GM12878 (cell line): ENCODE data around the gene CPA2.

Source experiments
- RAD21 ChIP-seq: IDR thresholded peaks from 2 replicates; pipeline ENCODE4 v1.6.1; 2011; ENCODE audit warnings: mild to moderate bottlenecking, low read depth, low read length, moderate library complexity; ENCODE audit not compliant: insufficient read depth
- RB1 ChIP-seq: fragments of 450-650 bp; formaldehyde crosslinking; IDR thresholded peaks from 2 replicates; pipeline ENCODE4 v1.6.1; 2017; ENCODE audit warnings: mild to moderate bottlenecking, borderline replicate concordance
- SIN3A ChIP-seq: IDR thresholded peaks from 2 replicates; pipeline ENCODE4 v1.6.1; 2012; ENCODE audit warnings: low read depth, low read length, improper control_type of control experiment
- SREBF1 ChIP-seq: IDR thresholded peaks from 2 replicates; pipeline ENCODE4 v1.6.1; 2012; ENCODE audit warnings: mild to moderate bottlenecking, low read length
- ZNF217 ChIP-seq: fragments of 450-650 bp; IDR thresholded peaks from 2 replicates; pipeline ENCODE4 v1.6.1; 2017; ENCODE audit warnings: antibody characterized with exemption, mild to moderate bottlenecking
- ZNF274 ChIP-seq: IDR thresholded peaks from one replicate; pipeline ENCODE4 v1.8.0; 2011; ENCODE audit not compliant: insufficient read length, insufficient read depth
- TF ChIP-seq, protein P1 (sequence below), 3 experiments: IDR thresholded peaks in 2 of 3; conservative IDR thresholded peaks in 1 of 3; 2 replicates each; pipeline ENCODE4 v1.5.1; 2011; ENCODE audit warnings: low read depth in 3 of 3, low read length in 3 of 3, mild to moderate bottlenecking in 3 of 3, control low read depth in 2 of 3, moderate library complexity in 2 of 3, inconsistent platforms in 1 of 3, mixed read lengths in 1 of 3; ENCODE audit not compliant: control insufficient read depth in 2 of 3, insufficient read depth in 1 of 3; ENCODE audit errors: extremely low read depth in 1 of 3
- TF ChIP-seq, protein P2 (sequence below): IDR thresholded peaks from 2 replicates; pipeline ENCODE4 v1.6.1; 2011; ENCODE audit warnings: low read depth, low read length, improper control_type of control experiment, borderline replicate concordance

DNA sequence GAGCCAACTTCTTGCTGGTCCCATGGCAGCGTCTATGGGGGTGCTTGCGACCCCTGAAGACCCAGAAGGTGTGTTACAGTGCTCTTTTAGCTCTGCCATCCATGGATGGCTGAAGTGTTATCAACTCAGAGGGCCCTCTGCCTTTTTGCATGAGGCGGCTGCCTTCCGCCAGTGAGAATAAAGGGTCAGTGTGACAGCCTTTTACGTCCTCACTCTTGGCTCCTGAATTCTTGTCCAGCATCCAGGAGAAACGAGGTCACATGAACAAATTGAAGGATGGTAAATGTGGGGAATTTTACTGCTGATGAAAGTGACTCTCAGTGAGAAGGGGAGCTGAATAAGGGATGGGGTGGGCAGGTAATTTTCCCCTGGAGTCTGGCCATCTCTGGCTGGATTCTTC is 34.9 kb upstream of the CPA2 start:
- TF ChIP-seq, protein P1, sequence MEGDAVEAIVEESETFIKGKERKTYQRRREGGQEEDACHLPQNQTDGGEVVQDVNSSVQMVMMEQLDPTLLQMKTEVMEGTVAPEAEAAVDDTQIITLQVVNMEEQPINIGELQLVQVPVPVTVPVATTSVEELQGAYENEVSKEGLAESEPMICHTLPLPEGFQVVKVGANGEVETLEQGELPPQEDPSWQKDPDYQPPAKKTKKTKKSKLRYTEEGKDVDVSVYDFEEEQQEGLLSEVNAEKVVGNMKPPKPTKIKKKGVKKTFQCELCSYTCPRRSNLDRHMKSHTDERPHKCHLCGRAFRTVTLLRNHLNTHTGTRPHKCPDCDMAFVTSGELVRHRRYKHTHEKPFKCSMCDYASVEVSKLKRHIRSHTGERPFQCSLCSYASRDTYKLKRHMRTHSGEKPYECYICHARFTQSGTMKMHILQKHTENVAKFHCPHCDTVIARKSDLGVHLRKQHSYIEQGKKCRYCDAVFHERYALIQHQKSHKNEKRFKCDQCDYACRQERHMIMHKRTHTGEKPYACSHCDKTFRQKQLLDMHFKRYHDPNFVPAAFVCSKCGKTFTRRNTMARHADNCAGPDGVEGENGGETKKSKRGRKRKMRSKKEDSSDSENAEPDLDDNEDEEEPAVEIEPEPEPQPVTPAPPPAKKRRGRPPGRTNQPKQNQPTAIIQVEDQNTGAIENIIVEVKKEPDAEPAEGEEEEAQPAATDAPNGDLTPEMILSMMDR (IDR thresholded peaks at IDR 0.05 in 2 of 3, conservative IDR thresholded peaks at IDR 0.05 in 1 of 3; ENCODE audit: control insufficient read depth in 2 of 3, extremely low read depth in 1 of 3, insufficient read depth in 1 of 3, low read depth in 3 of 3, low read length in 3 of 3), result no peak
- TF ChIP-seq ZNF217 (no peak), RAD21 (no peak), RB1 (no peak), ZNF274 (no peak), SIN3A (no peak), SREBF1 (no peak)
- TF ChIP-seq, protein P2, sequence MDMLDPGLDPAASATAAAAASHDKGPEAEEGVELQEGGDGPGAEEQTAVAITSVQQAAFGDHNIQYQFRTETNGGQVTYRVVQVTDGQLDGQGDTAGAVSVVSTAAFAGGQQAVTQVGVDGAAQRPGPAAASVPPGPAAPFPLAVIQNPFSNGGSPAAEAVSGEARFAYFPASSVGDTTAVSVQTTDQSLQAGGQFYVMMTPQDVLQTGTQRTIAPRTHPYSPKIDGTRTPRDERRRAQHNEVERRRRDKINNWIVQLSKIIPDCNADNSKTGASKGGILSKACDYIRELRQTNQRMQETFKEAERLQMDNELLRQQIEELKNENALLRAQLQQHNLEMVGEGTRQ, result no peak
